GM10266 (cell line): Measurements from ENCODE around the gene RTP5.

Experiments used
- DNase-seq: peaks from one replicate; pipeline ENCODE4 v3.0.0; 2012; ENCODE audit errors: extremely low spot score
- TF ChIP-seq, protein P1 (sequence below): IDR thresholded peaks from 2 replicates; pipeline ENCODE4 v1.5.1; 2012; ENCODE audit warnings: mild to moderate bottlenecking, low read depth; ENCODE audit not compliant: control insufficient read depth, insufficient read depth; ENCODE audit errors: missing control alignments

RTP5 gene

DNA sequence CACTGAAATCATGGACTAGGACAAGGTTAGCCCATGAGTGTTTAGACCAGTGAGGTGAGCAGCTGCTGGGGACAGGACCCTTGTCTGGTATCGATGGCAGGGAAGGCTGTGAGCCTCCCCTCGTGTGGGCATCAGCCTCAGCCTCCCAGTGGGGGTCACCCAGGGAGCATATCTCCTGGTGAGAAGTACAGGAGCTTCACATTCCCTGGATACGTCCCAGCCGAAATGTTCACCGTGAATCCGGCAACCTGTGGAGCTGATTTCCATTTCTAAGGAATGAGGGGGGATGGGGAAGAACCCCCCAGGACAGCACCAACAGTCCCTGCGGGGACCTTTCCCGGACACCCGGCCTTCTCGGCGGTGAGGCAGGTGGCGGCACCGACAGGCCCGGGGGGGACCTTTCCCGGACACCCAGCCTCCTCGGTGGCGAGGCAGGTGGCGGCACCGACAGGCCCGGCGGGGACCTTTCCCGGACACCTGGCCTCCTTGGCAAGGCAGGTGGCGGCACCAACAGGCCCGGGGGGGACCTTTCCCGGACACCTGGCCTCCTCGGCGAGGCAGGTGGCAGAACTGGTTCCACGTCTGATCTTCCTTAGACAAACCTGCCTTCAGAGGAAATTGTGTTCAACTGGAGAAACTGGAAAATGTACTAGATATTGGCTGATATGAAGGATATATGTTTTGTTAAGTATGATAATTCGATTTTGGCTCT, 21.2 kb downstream of the RTP5 start:
- DNase-seq, result no peak
- TF ChIP-seq, protein P1, sequence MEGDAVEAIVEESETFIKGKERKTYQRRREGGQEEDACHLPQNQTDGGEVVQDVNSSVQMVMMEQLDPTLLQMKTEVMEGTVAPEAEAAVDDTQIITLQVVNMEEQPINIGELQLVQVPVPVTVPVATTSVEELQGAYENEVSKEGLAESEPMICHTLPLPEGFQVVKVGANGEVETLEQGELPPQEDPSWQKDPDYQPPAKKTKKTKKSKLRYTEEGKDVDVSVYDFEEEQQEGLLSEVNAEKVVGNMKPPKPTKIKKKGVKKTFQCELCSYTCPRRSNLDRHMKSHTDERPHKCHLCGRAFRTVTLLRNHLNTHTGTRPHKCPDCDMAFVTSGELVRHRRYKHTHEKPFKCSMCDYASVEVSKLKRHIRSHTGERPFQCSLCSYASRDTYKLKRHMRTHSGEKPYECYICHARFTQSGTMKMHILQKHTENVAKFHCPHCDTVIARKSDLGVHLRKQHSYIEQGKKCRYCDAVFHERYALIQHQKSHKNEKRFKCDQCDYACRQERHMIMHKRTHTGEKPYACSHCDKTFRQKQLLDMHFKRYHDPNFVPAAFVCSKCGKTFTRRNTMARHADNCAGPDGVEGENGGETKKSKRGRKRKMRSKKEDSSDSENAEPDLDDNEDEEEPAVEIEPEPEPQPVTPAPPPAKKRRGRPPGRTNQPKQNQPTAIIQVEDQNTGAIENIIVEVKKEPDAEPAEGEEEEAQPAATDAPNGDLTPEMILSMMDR, result no peak

DNA sequence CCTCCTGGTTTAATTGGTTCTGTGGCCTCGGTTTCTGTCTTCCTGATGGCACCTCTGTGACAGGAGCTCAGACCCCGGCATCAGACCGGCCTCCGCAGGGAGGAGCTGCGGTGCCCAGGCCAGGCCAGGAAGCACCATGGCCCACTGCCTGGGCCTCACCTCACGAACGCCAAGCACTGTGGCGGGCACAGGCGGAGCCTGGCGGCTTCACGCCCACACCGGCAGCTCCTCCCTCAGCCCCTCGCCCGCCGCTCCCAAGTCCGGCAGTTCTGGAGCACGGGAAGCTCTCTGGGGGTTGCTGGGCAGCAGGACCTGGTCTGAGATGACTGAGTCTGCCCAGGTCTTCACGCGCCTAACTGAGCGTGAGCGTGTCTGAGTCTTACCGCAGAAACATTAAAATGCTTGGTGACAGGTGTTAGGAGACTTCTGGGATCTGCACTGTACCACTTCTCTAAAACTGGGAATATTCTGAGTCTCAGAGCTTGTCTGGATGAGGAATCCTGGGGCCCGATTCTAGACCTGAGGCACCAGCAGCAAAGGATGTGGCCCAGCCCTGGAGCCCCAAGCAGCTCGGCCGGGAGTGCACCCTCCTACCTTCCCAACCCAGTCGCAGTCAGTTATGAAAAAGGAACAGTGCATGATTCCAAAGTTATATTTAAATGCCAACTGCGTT, 21.9 kb downstream of the RTP5 start:
- DNase-seq, result no peak
- TF ChIP-seq, protein P1, result no peak

DNA sequence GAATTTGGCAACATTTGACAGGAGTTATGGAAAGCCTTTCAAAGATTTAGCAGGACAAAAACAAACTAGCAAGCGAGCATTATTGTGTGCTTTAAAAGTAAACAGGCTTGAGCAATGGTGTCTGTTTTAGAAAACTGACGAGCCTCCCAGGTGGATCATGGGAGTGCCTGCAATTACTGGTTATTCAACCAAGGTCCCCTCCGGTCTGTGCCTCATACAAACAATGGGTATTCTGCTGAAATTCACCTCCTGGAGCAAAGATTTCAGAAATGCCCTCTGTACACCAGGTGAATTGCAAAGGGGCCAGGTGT, 22.4 kb downstream of the RTP5 start:
- TF ChIP-seq, protein P1, result no peak
- DNase-seq, result no peak

DNA sequence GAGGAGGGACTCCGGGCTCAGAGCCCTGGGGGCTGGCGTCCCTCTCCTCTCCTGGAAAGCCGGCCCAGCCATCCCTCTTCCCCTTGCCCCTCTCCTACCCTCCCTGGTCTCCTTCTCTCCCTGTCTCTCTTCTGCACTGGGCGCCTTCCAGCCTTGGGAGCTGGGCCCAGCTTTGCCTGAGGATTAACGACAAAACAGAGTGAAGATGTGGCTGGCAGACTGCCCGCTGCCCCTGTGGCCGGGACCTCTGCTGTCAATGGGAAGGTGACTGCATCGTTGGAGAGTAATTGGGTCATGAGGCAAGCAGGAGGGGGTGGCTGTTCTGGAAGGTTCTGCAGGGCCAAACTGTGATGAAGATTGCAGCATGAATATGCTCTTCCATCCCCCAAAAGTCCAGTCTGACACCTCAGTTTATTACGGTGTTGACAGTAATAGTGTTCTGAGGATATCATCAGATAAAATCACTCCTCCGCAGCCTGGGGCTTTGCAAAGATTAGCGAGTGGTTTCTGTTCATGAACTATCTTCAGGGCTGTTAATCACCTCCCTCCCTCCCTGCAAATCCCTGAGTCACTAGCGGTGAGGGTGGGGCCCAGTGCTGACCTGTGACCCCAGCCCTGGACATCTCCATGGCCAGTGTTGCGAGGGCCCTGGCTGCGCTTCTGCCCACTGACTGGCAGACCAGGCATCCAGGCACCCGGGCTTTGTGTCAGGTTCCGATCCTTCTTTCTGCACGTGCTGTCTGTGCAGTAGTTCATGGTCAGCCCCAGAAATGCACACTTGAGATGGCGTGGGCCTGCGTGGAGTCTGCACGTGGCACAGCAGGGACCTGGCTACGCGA, 23.0 kb downstream of the RTP5 start:
- no peak for DNase-seq
- TF ChIP-seq, protein P1, result no peak

DNA sequence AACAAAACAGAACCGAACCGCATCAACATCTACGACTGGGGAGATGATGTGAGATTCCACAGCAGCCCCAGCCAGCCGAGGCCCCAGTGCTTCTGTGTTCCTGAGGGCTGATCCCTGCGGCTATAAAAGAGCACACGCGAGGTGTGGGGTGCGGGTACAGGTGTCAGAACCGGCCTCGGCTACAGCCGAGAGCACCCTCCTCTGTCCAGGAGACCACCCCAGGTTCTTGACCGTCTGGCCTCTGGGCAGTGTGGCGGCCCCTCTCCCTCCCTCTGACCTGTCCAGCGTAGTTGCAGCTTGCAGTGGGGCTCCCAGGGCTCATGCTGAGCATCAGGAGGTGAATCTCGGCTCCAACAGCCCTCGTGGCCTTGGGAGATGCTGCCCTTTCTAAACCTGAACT, 23.7 kb downstream of the RTP5 start:
- TF ChIP-seq, protein P1, result no peak

DNA sequence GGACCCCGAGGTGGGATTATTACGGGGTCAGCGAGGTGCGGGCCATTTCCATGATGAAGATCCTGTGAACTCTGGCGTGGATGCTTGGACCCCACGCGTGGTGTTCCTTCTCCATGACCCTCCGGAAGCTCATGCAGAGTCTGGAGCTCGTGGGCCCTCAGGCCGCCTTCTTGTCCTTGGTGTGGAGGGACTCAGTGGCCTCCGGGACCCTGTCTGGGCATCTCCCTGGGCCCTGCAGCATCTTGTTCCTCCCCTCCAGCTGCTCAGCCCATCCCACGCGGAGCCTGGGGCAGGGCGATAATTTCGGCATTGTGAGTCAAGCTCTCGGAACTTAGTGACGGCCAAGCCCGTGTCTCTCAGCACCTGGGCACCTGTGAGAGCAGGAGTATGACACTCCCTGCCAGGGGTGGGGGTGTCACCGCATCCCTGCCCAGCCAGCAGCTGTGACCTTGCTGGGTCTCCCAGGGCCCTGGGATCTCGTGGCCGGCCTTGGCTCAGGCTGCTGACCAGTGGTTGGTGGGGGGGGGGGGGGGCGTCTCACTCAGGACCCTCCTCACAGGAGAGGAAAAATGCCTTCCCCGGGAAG, 24.6 kb downstream of the RTP5 start:
- TF ChIP-seq, protein P1, result no peak
- no peak for DNase-seq

More for the DNA sequence above, 23.7 kb downstream of the RTP5 start:
- DNase-seq, result no peak
